ENCODE measurements around the gene RRM2.

The RRM2 gene

GRCh38 chr2:10172033-10172871, 49.7 kb downstream of the RRM2 start:
- H3K79me2 ChIP-seq (ENCODE audit: insufficient read depth, low read length) = peaks cover 2% of the 10 kb centered on the region; the same call in 1 of the 2 replicates
- no peak overlapping the region for H2AFZ ChIP-seq (ENCODE audit: low read depth, low read length)
- H4K20me1 ChIP-seq (ENCODE audit: insufficient read depth, low read length) = peaks cover 30% of the 10 kb centered on the region
- no peaks in the 10 kb centered on the region for H3K27me3 ChIP-seq (ENCODE audit: insufficient read depth, low read length, poor library complexity)
- no peak overlapping the region for H3K27ac ChIP-seq (ENCODE audit: low read length)
- no peak overlapping the region for H3K4me2 ChIP-seq (ENCODE audit: insufficient read depth, low read length)
- TF ChIP-seq CTCF (IDR thresholded peaks at IDR 0.05; ENCODE audit: borderline replicate concordance, extremely low read depth, low read length, poor library complexity, severe bottlenecking) (no peak), EZH2 (IDR thresholded peaks at IDR 0.05; ENCODE audit: borderline replicate concordance, low read depth, low read length, severe bottlenecking) (no peak)
- ATAC-seq (ENCODE audit: insufficient read depth, low read depth) (no peak), DNase-seq (no peak)
- H3K36me3 ChIP-seq (ENCODE audit: insufficient read depth, low read length) = peaks cover 83% of the 10 kb centered on the region
- no peaks in the 10 kb centered on the region for H3K9me3 ChIP-seq (ENCODE audit: insufficient read depth, low read length, severe bottlenecking)
- no peak overlapping the region for H3K9ac ChIP-seq (ENCODE audit: low read depth, low read length)
- no peaks in the 10 kb centered on the region for H3K4me1 ChIP-seq (ENCODE audit: insufficient read depth, low read length)
- H3K4me3 ChIP-seq (ENCODE audit: low read depth in 1 of 2, low read length in 2 of 2) = no peak overlapping the region

GRCh38 chr2:10173258-10174005, 50.9 kb downstream of the RRM2 start:
- Histone ChIP-seq H3K4me3 (ENCODE audit: low read depth in 1 of 2, low read length in 2 of 2) (no peak overlapping the region), H3K36me3 (ENCODE audit: insufficient read depth, low read length) (peaks cover 81% of the 10 kb centered on the region), H3K9me3 (ENCODE audit: insufficient read depth, low read length, severe bottlenecking) (no peaks in the 10 kb centered on the region), H3K9ac (ENCODE audit: low read depth, low read length) (no peak overlapping the region), H3K4me2 (ENCODE audit: insufficient read depth, low read length) (no peak overlapping the region), H3K27ac (ENCODE audit: low read length) (no peak overlapping the region), H4K20me1 (ENCODE audit: insufficient read depth, low read length) (peaks cover 26% of the 10 kb centered on the region), H3K4me1 (ENCODE audit: insufficient read depth, low read length) (no peaks in the 10 kb centered on the region), H3K27me3 (ENCODE audit: insufficient read depth, low read length, poor library complexity) (no peaks in the 10 kb centered on the region), H2AFZ (ENCODE audit: low read depth, low read length) (no peak overlapping the region), H3K79me2 (ENCODE audit: insufficient read depth, low read length) (peaks cover 2% of the 10 kb centered on the region; the same call in 1 of the 2 replicates)
- ATAC-seq (ENCODE audit: insufficient read depth, low read depth) (no peak), DNase-seq (no peak)
- TF ChIP-seq CTCF (IDR thresholded peaks at IDR 0.05; ENCODE audit: borderline replicate concordance, extremely low read depth, low read length, poor library complexity, severe bottlenecking) (no peak), EZH2 (IDR thresholded peaks at IDR 0.05; ENCODE audit: borderline replicate concordance, low read depth, low read length, severe bottlenecking) (no peak)

- no peak overlapping the region for H3K9ac ChIP-seq (ENCODE audit: low read depth, low read length)
- no peak for TF ChIP-seq CTCF (IDR thresholded peaks at IDR 0.05; ENCODE audit: borderline replicate concordance, extremely low read depth, low read length, poor library complexity, severe bottlenecking)
- TF ChIP-seq EZH2 (IDR thresholded peaks at IDR 0.05; ENCODE audit: borderline replicate concordance, low read depth, low read length, severe bottlenecking) = no peak
Measured at GRCh38 chr2:10174173-10174572, 51.6 kb downstream of the RRM2 start.

More at GRCh38 chr2:10174173-10174572, 51.6 kb downstream of the RRM2 start:
- H3K27me3 ChIP-seq (ENCODE audit: insufficient read depth, low read length, poor library complexity) = no peaks in the 10 kb centered on the region
- DNase-seq = no peak
- no peak overlapping the region for H2AFZ ChIP-seq (ENCODE audit: low read depth, low read length)
- ATAC-seq (ENCODE audit: insufficient read depth, low read depth) = no peak
- H3K27ac ChIP-seq (ENCODE audit: low read length) = no peak overlapping the region
- peaks cover 84% of the 10 kb centered on the region for H3K36me3 ChIP-seq (ENCODE audit: insufficient read depth, low read length)
- no peak overlapping the region for H3K4me3 ChIP-seq (ENCODE audit: low read depth in 1 of 2, low read length in 2 of 2)
- H3K79me2 ChIP-seq (ENCODE audit: insufficient read depth, low read length) = peaks cover 2% of the 10 kb centered on the region; the same call in 1 of the 2 replicates
- H3K4me1 ChIP-seq (ENCODE audit: insufficient read depth, low read length) = no peaks in the 10 kb centered on the region
- peaks cover 26% of the 10 kb centered on the region for H4K20me1 ChIP-seq (ENCODE audit: insufficient read depth, low read length)
- no peaks in the 10 kb centered on the region for H3K9me3 ChIP-seq (ENCODE audit: insufficient read depth, low read length, severe bottlenecking)
- H3K4me2 ChIP-seq (ENCODE audit: insufficient read depth, low read length) = no peak overlapping the region
